Osteocyte (in vitro differentiated cells): ENCODE results near the gene MED13L. TPM values are rescaled to one million over a fixed set of nuclear protein-coding genes. Genes with fewer than 3 reads are reported as not detected.

Source experiments
- DNase-seq: peaks from one replicate; pipeline ENCODE4 v3.0.0; 2021; ENCODE audit warnings: mixed read lengths; ENCODE audit not compliant: unreplicated experiment; ENCODE audit errors: extremely low spot score
- H3K27ac Mint-ChIP-seq: one replicate; pipeline ENCODE4 v1.8.0; 2021; ENCODE audit warnings: mild to moderate bottlenecking, mixed read lengths; ENCODE audit not compliant: unreplicated experiment
- H3K27me3 Mint-ChIP-seq: one replicate; pipeline ENCODE4 v1.8.0; 2021; ENCODE audit warnings: mixed read lengths; ENCODE audit not compliant: unreplicated experiment
- H3K36me3 Mint-ChIP-seq: one replicate; pipeline ENCODE4 v1.8.0; 2021; ENCODE audit warnings: mixed read lengths; ENCODE audit not compliant: unreplicated experiment
- H3K4me1 Mint-ChIP-seq: one replicate; pipeline ENCODE4 v1.8.0; 2021; ENCODE audit warnings: mixed read lengths; ENCODE audit not compliant: unreplicated experiment
- H3K4me3 Mint-ChIP-seq: one replicate; pipeline ENCODE4 v1.8.0; 2021; ENCODE audit warnings: mild to moderate bottlenecking, moderate library complexity, mixed read lengths; ENCODE audit not compliant: unreplicated experiment
- H3K9me3 Mint-ChIP-seq: one replicate; pipeline ENCODE4 v1.8.0; 2021; ENCODE audit warnings: mixed read lengths; ENCODE audit not compliant: unreplicated experiment
- total RNA-seq: library from RNA; stranded (reverse); gene quantifications from 2 replicates; pipeline ENCODE4 v1.2.1, GENCODE V29; 2021
- TF ChIP-seq, protein P1 (sequence below): fragments of 200-600 bp; sonication (generic); IDR thresholded peaks from 2 replicates; pipeline ENCODE4 v1.5.0; 2021; ENCODE audit warnings: antibody characterized with exemption, mild to moderate bottlenecking, moderate library complexity

The MED13L gene
- total RNA-seq, 1 donor from 2014 or later = 229 TPM

DNA sequence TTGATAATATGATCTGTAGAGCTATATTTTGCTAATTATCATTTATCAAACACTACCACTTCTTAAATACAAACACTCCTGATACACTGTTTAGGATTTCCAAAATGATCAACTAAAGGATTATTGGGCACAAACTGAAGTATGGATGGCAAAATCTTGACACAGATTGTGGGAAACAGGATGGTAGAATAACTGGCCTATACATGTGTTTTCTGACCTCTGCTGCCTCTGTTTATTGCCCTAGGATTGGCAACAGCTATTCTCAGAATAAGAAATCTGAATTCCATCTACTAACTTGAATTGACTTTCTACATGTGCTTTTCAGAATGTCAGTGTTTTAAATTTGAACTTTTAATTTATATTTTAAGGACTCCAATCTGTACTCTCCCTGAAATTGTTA lies 209.1 kb downstream of the MED13L start:
- Mint-ChIP-seq H3K4me1 (peaks cover 60% of the 10 kb centered on the region), H3K9me3 (no peaks in the 10 kb centered on the region), H3K27ac (no peak overlapping the region), H3K36me3 (no peaks in the 10 kb centered on the region), H3K4me3 (no peak overlapping the region), H3K27me3 (no peaks in the 10 kb centered on the region)
- no peak for DNase-seq
- TF ChIP-seq, protein P1, sequence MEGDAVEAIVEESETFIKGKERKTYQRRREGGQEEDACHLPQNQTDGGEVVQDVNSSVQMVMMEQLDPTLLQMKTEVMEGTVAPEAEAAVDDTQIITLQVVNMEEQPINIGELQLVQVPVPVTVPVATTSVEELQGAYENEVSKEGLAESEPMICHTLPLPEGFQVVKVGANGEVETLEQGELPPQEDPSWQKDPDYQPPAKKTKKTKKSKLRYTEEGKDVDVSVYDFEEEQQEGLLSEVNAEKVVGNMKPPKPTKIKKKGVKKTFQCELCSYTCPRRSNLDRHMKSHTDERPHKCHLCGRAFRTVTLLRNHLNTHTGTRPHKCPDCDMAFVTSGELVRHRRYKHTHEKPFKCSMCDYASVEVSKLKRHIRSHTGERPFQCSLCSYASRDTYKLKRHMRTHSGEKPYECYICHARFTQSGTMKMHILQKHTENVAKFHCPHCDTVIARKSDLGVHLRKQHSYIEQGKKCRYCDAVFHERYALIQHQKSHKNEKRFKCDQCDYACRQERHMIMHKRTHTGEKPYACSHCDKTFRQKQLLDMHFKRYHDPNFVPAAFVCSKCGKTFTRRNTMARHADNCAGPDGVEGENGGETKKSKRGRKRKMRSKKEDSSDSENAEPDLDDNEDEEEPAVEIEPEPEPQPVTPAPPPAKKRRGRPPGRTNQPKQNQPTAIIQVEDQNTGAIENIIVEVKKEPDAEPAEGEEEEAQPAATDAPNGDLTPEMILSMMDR = no peak

DNA sequence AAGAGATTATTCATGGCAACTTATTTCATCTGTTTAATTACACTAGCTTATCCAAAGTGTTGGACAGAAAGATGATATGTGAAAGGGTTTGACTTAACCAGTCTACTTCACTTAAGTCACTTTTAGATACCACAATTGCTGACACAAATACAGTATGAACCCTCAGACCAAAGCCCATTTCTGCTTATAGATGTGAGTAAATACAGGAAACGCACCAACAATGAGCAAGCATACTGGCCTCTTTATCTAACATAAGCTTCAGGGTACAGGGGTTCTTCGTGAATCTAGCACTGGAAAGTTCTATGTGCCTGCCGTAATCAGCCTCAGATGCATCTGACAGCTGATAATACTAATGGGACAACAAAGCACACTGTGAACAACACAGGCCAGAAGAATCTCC lies 209.6 kb downstream of the MED13L start:
- DNase-seq = no peak
- peaks cover 61% of the 10 kb centered on the region for H3K4me1 Mint-ChIP-seq
- no peaks in the 10 kb centered on the region for H3K9me3 Mint-ChIP-seq
- H3K36me3 Mint-ChIP-seq = no peaks in the 10 kb centered on the region
- no peak overlapping the region for H3K4me3 Mint-ChIP-seq
- no peak overlapping the region for H3K27ac Mint-ChIP-seq
- TF ChIP-seq, protein P1 = no peak
- H3K27me3 Mint-ChIP-seq = no peaks in the 10 kb centered on the region

DNA sequence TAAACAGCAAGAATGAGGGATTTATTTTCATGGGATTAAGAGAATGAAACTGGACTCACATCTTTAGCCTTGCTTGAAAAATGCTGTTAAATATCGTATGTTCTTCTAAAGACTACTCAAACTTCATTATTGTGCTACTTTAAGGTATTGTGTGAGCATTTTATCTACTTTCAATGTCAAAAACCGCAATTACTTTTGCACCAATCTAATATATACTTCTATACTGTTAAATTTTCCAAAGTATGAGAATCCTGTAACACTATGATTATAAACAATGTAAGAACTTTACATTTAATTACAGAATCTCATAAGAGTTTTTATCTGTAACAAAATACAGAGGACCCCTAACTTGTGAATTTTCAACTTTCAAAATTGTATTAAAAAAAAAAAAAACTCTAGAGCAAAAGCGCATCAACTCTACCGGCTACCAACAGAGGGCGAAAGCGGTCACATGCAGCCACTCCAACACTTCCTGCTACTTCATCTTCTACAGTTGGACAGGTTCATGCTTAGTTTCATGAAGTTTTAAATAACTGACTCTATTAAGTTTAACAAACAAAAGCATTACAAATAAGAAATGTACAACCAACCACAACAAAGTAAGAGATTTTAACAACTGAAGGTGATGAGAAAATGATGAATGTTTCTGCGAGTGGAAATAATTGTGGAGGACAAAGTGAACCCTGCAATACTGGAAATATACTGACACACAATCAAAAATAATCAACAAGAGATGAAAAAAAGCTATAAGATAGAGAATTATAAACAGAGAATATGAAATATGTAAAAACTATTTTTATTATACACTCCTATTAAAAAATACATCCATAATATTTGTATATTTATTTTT lies 210.9 kb downstream of the MED13L start:
- Mint-ChIP-seq H3K9me3 (no peaks in the 10 kb centered on the region), H3K27ac (peak overlapping the region; percentile 50), H3K27me3 (no peaks in the 10 kb centered on the region), H3K4me1 (peaks cover 67% of the 10 kb centered on the region), H3K36me3 (no peaks in the 10 kb centered on the region), H3K4me3 (no peak overlapping the region)
- TF ChIP-seq, protein P1 = peak; percentile 70
- DNase-seq = no peak

DNA sequence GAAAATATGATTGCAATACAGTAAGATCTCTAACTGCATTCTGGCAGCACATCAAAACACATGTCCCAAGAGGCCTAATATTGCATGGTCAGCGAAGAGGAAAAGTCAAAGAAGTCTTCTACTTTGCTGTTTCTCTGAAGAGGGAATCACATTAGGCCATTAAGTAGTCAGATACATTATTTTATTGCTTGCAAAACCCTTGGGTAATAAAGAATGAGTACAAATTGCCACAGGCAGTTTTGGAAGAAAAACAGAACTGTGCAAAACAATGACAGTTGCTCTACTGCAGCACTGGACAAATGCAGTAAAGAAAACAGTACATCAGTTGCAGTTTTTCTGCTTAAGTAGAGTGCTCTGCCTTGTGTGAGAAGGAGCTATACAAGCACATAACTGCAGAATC lies 211.9 kb downstream of the MED13L start:
- H3K4me1 Mint-ChIP-seq = peaks cover 73% of the 10 kb centered on the region
- no peaks in the 10 kb centered on the region for H3K27me3 Mint-ChIP-seq
- no peaks in the 10 kb centered on the region for H3K36me3 Mint-ChIP-seq
- TF ChIP-seq, protein P1 = no peak
- H3K27ac Mint-ChIP-seq = peak overlapping the region; percentile 71
- no peak overlapping the region for H3K4me3 Mint-ChIP-seq
- no peak for DNase-seq
- no peaks in the 10 kb centered on the region for H3K9me3 Mint-ChIP-seq

DNA sequence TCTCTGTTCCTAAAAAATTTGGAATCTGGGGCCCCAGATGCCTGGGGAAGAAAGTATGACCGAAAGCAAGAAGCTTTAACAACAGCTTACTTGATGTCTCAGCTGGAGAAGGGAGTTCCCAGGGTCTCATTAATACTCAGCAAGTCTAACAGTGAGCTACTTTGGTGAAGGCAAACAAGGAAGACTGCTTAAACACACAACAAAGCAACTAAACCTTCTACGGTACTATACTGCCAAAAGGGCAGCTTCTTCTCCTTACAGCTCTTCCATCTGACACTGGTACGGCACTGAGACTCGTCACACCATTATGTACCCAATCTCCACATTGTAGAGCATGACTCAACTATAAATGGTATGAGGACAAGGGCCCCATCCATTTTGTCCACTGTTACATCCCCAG lies 213.0 kb downstream of the MED13L start:
- TF ChIP-seq, protein P1 = no peak

More for the DNA sequence above, 213.0 kb downstream of the MED13L start:
- no peaks in the 10 kb centered on the region for H3K9me3 Mint-ChIP-seq
- DNase-seq = no peak
- peaks cover 72% of the 10 kb centered on the region for H3K4me1 Mint-ChIP-seq
- H3K27me3 Mint-ChIP-seq = no peaks in the 10 kb centered on the region
- peak overlapping the region; percentile 23 for H3K27ac Mint-ChIP-seq
- H3K36me3 Mint-ChIP-seq = no peaks in the 10 kb centered on the region
- H3K4me3 Mint-ChIP-seq = no peak overlapping the region
